ENCODE data around the gene SLC8B1. TPM values are rescaled to one million over a fixed set of nuclear protein-coding genes. Genes with fewer than 3 reads are reported as not detected.

The SLC8B1 gene
- total and polyA plus RNA-seq, 9 of the 15 experiments (the other 6 are each of a cell fraction or from before 2014, with no cell fraction given), result 0.86 to 34.1 (median 18.5) TPM

DNA sequence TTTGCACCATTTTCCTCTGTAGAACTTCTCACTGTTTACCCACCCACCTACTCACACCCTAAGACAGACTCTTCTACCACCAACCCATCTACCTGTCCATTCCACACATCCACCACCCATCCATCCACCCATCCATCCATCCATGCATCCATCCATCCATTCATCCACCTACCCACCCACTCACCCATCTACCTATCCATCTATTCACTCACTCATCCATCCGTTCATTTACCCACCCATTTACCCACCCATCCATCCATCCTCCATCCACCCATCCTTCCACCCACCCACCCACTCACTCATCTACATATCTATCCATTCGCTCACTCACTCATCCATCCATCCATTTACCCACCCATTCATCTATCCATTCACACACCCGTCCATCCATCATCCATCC is 38.5 kb upstream of the SLC8B1 start:
- H3K27me3 ChIP-seq (ENCODE audit: control insufficient read depth in 2 of 2, insufficient read depth in 2 of 2, low read length in 2 of 2), result no peaks in the 10 kb centered on the region
- 0 out of 2 replicates have a peak, but pooled peaks cover 3% of the 10 kb centered on the region for H4K20me1 ChIP-seq (replicated peaks; ENCODE audit: control insufficient read depth, insufficient read depth, low read length)
- H3K9me1 ChIP-seq (ENCODE audit: control insufficient read depth, insufficient read depth, low read length), result no peaks in the 10 kb centered on the region
- H3K27ac ChIP-seq (ENCODE audit: extremely low read depth, low read depth, low read length), result no peak overlapping the region
- no TSS peak for BruUV-seq (replicated peaks)
- no peak overlapping the region for H3K4me3 ChIP-seq
- WGBS (ENCODE audit: insufficient coverage, low coverage, missing lambda C conversion rate), result 60% methylated on average over 1 of the region's 3 CpGs
- no peak overlapping the region for H3K4me2 ChIP-seq (ENCODE audit: insufficient read depth, low read length)
- DNase-seq (ENCODE audit: extremely low read depth in 1 of 4, low spot score in 3 of 4), result no peak
- ATAC-seq, result no peak
- H2AFZ ChIP-seq (ENCODE audit: low read depth, low read length), result no peak overlapping the region
- TF ChIP-seq ZNF584 (CRISPR knock-in tag; IDR thresholded peaks at IDR 0.05; ENCODE audit: low read depth), result no peak
- TF ChIP-seq, protein P1, sequence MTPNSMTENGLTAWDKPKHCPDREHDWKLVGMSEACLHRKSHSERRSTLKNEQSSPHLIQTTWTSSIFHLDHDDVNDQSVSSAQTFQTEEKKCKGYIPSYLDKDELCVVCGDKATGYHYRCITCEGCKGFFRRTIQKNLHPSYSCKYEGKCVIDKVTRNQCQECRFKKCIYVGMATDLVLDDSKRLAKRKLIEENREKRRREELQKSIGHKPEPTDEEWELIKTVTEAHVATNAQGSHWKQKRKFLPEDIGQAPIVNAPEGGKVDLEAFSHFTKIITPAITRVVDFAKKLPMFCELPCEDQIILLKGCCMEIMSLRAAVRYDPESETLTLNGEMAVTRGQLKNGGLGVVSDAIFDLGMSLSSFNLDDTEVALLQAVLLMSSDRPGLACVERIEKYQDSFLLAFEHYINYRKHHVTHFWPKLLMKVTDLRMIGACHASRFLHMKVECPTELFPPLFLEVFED (CRISPR knock-in tag; conservative IDR thresholded peaks at IDR 0.05), result 0 out of 2 replicates have a peak, but pooled peaks have one; percentile 19
- in situ Hi-C loops (cut with MboI), result no loop called here
- H3K9ac ChIP-seq (ENCODE audit: insufficient read depth in 1 of 2, low read depth in 2 of 2, low read length in 2 of 2), result no peak overlapping the region
- H3K36me3 ChIP-seq (ENCODE audit: control insufficient read depth, insufficient read depth, low read length), result peaks cover 69% of the 10 kb centered on the region; the same call in 2 of the 3 replicates
- intact Hi-C loops (cut with micrococcal nuclease), result no loop called here
- ChIA-PET CTCF (ENCODE audit: low intra/inter-chr PET ratio) (no interaction called here), POLR2A (no interaction called here)
- H3K79me2 ChIP-seq (ENCODE audit: control insufficient read depth, insufficient read depth, low read length), result no peaks in the 10 kb centered on the region
- no peak for FAIRE-seq
- H3K9me3 ChIP-seq (replicated peaks; ENCODE audit: control insufficient read depth, insufficient read depth, low read depth, low read length), result no peaks in the 10 kb centered on the region
- peaks cover 0 to 1% of the 10 kb centered on the region in 2 experiments; a peak in 1 of 5 replicates for H3K4me1 ChIP-seq (replicated peaks in 1 of 2; ENCODE audit: control insufficient read depth in 2 of 2, insufficient read depth in 2 of 2, low read length in 2 of 2)

DNA sequence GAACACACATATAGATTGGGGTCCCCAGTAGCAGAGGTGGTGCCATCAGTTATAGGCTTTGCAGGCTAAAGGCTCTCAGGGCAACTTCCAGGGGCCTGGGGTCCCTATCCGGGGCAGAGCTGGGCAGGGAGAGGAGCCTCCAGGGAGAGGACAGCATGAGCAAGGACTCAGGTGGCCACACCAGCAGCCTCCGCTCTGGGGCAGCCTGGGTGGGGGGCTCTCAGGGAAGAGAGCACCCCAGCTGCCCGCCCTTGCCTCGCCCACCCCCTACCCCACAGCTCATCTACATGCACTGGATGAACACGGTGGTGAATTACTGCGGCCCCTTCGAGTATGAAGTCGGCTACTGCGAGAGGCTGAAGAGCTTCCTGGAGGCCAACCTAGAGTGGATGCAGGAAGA is 37.5 kb upstream of the SLC8B1 start:
- intact Hi-C loops (cut with micrococcal nuclease), result no loop called here
- 0 out of 2 replicates have a peak, but pooled peaks cover 3% of the 10 kb centered on the region for H4K20me1 ChIP-seq (replicated peaks; ENCODE audit: control insufficient read depth, insufficient read depth, low read length)
- DNase-seq (ENCODE audit: extremely low read depth in 1 of 4, low spot score in 3 of 4) (no peak), FAIRE-seq (no peak), ATAC-seq (no peak)
- in situ Hi-C loops (cut with MboI), result no loop called here
- no peak overlapping the region for H3K9ac ChIP-seq (ENCODE audit: insufficient read depth in 1 of 2, low read depth in 2 of 2, low read length in 2 of 2)
- ChIA-PET CTCF (ENCODE audit: low intra/inter-chr PET ratio) (no interaction called here), POLR2A (no interaction called here)
- no peaks in the 10 kb centered on the region for H3K79me2 ChIP-seq (ENCODE audit: control insufficient read depth, insufficient read depth, low read length)
- no peaks in the 10 kb centered on the region; a peak in 1 of 5 replicates for H3K4me1 ChIP-seq (replicated peaks in 1 of 2; ENCODE audit: control insufficient read depth in 2 of 2, insufficient read depth in 2 of 2, low read length in 2 of 2)
- no peaks in the 10 kb centered on the region for H3K27me3 ChIP-seq (ENCODE audit: control insufficient read depth in 2 of 2, insufficient read depth in 2 of 2, low read length in 2 of 2)
- no peaks in the 10 kb centered on the region for H3K9me1 ChIP-seq (ENCODE audit: control insufficient read depth, insufficient read depth, low read length)
- BruUV-seq (replicated peaks), result no TSS peak
- H3K27ac ChIP-seq (ENCODE audit: extremely low read depth, low read depth, low read length), result no peak overlapping the region
- no peaks in the 10 kb centered on the region for H3K9me3 ChIP-seq (replicated peaks; ENCODE audit: control insufficient read depth, insufficient read depth, low read depth, low read length)
- no peak overlapping the region for H3K4me3 ChIP-seq
- 92% methylated on average over 9 of the region's 9 CpGs for WGBS (ENCODE audit: insufficient coverage, low coverage, missing lambda C conversion rate)
- no peak overlapping the region for H2AFZ ChIP-seq (ENCODE audit: low read depth, low read length)
- peaks cover 64% of the 10 kb centered on the region; the same call in 2 of the 3 replicates for H3K36me3 ChIP-seq (ENCODE audit: control insufficient read depth, insufficient read depth, low read length)
- H3K4me2 ChIP-seq (ENCODE audit: insufficient read depth, low read length), result no peak overlapping the region
- TF ChIP-seq SNRNP70 (optimal IDR thresholded peaks at IDR 0.05; ENCODE audit: low read depth, low read length) (no peak), ZNF75A (CRISPR knock-in tag; IDR thresholded peaks at IDR 0.05) (no peak), ZNF764 (CRISPR knock-in tag; IDR thresholded peaks at IDR 0.05; ENCODE audit: low read depth) (no peak), ZNF274 (IDR thresholded peaks at IDR 0.05; ENCODE audit: borderline replicate concordance, low read depth, low read length) (no peak), NFRKB (IDR thresholded peaks at IDR 0.05; ENCODE audit: low read depth) (no peak), CHD2 (IDR thresholded peaks at IDR 0.05; ENCODE audit: low read depth, low read length) (no peak), NFE2L1 (tag; IDR thresholded peaks at IDR 0.05; ENCODE audit: borderline replicate concordance, low read depth) (no peak)
- TF ChIP-seq, protein P2, sequence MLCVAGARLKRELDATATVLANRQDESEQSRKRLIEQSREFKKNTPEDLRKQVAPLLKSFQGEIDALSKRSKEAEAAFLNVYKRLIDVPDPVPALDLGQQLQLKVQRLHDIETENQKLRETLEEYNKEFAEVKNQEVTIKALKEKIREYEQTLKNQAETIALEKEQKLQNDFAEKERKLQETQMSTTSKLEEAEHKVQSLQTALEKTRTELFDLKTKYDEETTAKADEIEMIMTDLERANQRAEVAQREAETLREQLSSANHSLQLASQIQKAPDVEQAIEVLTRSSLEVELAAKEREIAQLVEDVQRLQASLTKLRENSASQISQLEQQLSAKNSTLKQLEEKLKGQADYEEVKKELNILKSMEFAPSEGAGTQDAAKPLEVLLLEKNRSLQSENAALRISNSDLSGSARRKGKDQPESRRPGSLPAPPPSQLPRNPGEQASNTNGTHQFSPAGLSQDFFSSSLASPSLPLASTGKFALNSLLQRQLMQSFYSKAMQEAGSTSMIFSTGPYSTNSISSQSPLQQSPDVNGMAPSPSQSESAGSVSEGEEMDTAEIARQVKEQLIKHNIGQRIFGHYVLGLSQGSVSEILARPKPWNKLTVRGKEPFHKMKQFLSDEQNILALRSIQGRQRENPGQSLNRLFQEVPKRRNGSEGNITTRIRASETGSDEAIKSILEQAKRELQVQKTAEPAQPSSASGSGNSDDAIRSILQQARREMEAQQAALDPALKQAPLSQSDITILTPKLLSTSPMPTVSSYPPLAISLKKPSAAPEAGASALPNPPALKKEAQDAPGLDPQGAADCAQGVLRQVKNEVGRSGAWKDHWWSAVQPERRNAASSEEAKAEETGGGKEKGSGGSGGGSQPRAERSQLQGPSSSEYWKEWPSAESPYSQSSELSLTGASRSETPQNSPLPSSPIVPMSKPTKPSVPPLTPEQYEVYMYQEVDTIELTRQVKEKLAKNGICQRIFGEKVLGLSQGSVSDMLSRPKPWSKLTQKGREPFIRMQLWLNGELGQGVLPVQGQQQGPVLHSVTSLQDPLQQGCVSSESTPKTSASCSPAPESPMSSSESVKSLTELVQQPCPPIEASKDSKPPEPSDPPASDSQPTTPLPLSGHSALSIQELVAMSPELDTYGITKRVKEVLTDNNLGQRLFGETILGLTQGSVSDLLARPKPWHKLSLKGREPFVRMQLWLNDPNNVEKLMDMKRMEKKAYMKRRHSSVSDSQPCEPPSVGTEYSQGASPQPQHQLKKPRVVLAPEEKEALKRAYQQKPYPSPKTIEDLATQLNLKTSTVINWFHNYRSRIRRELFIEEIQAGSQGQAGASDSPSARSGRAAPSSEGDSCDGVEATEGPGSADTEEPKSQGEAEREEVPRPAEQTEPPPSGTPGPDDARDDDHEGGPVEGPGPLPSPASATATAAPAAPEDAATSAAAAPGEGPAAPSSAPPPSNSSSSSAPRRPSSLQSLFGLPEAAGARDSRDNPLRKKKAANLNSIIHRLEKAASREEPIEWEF (CRISPR knock-in tag; IDR thresholded peaks at IDR 0.05), result no peak

Data from K562 (cell line).